ENCODE measurements around the gene HLA-DRB1.

DNA sequence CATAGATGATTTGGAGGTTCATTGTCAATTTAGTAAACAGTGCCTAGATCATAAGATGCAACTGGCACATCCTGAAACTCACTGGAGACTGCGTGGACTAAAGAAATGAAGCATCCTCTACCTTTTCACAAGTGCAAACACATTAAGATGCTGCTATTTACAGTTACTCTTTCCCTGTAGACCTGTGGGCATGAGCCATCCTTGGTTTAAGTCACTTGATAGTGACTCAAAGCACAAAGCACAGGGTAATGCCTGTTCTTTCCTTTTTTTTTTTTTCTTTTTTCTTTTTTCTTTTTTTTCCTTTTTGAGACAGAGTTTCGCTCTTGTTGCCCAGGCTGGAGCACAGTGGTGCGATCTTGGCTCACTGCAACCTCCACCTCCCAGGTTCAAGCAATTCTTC is 37.6 kb upstream of the HLA-DRB1 start:
- TF ChIP-seq, protein P1, sequence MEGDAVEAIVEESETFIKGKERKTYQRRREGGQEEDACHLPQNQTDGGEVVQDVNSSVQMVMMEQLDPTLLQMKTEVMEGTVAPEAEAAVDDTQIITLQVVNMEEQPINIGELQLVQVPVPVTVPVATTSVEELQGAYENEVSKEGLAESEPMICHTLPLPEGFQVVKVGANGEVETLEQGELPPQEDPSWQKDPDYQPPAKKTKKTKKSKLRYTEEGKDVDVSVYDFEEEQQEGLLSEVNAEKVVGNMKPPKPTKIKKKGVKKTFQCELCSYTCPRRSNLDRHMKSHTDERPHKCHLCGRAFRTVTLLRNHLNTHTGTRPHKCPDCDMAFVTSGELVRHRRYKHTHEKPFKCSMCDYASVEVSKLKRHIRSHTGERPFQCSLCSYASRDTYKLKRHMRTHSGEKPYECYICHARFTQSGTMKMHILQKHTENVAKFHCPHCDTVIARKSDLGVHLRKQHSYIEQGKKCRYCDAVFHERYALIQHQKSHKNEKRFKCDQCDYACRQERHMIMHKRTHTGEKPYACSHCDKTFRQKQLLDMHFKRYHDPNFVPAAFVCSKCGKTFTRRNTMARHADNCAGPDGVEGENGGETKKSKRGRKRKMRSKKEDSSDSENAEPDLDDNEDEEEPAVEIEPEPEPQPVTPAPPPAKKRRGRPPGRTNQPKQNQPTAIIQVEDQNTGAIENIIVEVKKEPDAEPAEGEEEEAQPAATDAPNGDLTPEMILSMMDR (IDR thresholded peaks at IDR 0.05): no peak
- TF ChIP-seq POLR2A (IDR thresholded peaks at IDR 0.05): no peak
